ENCODE data around the gene PTPRK. TPM values are rescaled to one million over a fixed set of nuclear protein-coding genes. Genes with fewer than 3 reads are reported as not detected.

PTPRK gene
- polyA plus RNA-seq, 1 donor (not counting 4 experiments of a cell fraction or from before 2014, with no cell fraction given), result 52.7 TPM

- Histone ChIP-seq H3K4me2 (ENCODE audit: control insufficient read depth, extremely low read depth, insufficient read depth, low read depth, low read length) (no peak overlapping the region), H3K4me1 (ENCODE audit: control insufficient read depth, extremely low read depth, insufficient read depth, low read length) (peaks cover 8% of the 10 kb centered on the region), H4K20me1 (ENCODE audit: control insufficient read depth, extremely low read depth, insufficient read depth, low read length) (no peaks in the 10 kb centered on the region), H3K27ac (ENCODE audit: control insufficient read depth, insufficient read depth, low read length) (no peak overlapping the region), H3K9me3 (ENCODE audit: control insufficient read depth, low read depth, low read length) (no peaks in the 10 kb centered on the region), H3K79me2 (ENCODE audit: control insufficient read depth, insufficient read depth, low read length) (no peaks in the 10 kb centered on the region), H3K36me3 (ENCODE audit: control insufficient read depth in 2 of 2, extremely low read depth in 1 of 2, insufficient read depth in 2 of 2, low read length in 2 of 2) (no peaks in the 10 kb centered on the region), H3K27me3 (ENCODE audit: control insufficient read depth, extremely low read depth, insufficient read depth, low read length) (no peaks in the 10 kb centered on the region), H2AFZ (ENCODE audit: control insufficient read depth, low read length) (no peak overlapping the region), H3K4me3 (ENCODE audit: control insufficient read depth in 2 of 3, extremely low read depth in 1 of 3, insufficient read depth in 2 of 3, low read depth in 1 of 3, low read length in 3 of 3) (no peak overlapping the region), H3K9me1 (ENCODE audit: control insufficient read depth, extremely low read depth, insufficient read depth, low read length) (no peaks in the 10 kb centered on the region), H3K9ac (ENCODE audit: control insufficient read depth, extremely low read depth, insufficient read depth, low read length) (no peak overlapping the region)
- TF ChIP-seq EZH2 (IDR thresholded peaks at IDR 0.05; ENCODE audit: low read length) (no peak), CTCF (optimal IDR thresholded peaks at IDR 0.05 in 1 of 3, IDR thresholded peaks at IDR 0.05 in 1 of 3, conservative IDR thresholded peaks at IDR 0.05 in 1 of 3; ENCODE audit: extremely low read depth in 1 of 3, insufficient read depth in 2 of 3, low read length in 3 of 3) (no peak)
- FAIRE-seq (no peak), DNase-seq (ENCODE audit: low read depth, low spot score) (peak; percentile 4)
- dilution Hi-C loops (cut with MboI; ENCODE audit: extremely low pct_ligation_motif_present, low sequenced_read_pairs), result no loop called here
These were observed 352.8 kb downstream of the PTPRK start for GRCh38 chr6:128167552-128167951.

GRCh38 chr6:128164254-128164653 lies 356.1 kb downstream of the PTPRK start:
- H3K9ac ChIP-seq (ENCODE audit: control insufficient read depth, extremely low read depth, insufficient read depth, low read length), result no peak overlapping the region
- no peaks in the 10 kb centered on the region for H4K20me1 ChIP-seq (ENCODE audit: control insufficient read depth, extremely low read depth, insufficient read depth, low read length)
- H3K4me3 ChIP-seq (ENCODE audit: control insufficient read depth in 2 of 3, extremely low read depth in 1 of 3, insufficient read depth in 2 of 3, low read depth in 1 of 3, low read length in 3 of 3), result no peak overlapping the region
- no peaks in the 10 kb centered on the region for H3K79me2 ChIP-seq (ENCODE audit: control insufficient read depth, insufficient read depth, low read length)
- H3K4me1 ChIP-seq (ENCODE audit: control insufficient read depth, extremely low read depth, insufficient read depth, low read length), result peaks cover 8% of the 10 kb centered on the region
- H3K9me3 ChIP-seq (ENCODE audit: control insufficient read depth, low read depth, low read length), result no peaks in the 10 kb centered on the region
- H3K27me3 ChIP-seq (ENCODE audit: control insufficient read depth, extremely low read depth, insufficient read depth, low read length), result no peaks in the 10 kb centered on the region
- H3K27ac ChIP-seq (ENCODE audit: control insufficient read depth, insufficient read depth, low read length), result no peak overlapping the region
- H2AFZ ChIP-seq (ENCODE audit: control insufficient read depth, low read length), result no peak overlapping the region
- H3K36me3 ChIP-seq (ENCODE audit: control insufficient read depth in 2 of 2, extremely low read depth in 1 of 2, insufficient read depth in 2 of 2, low read length in 2 of 2), result no peaks in the 10 kb centered on the region
- no peak for TF ChIP-seq CTCF (optimal IDR thresholded peaks at IDR 0.05 in 1 of 3, IDR thresholded peaks at IDR 0.05 in 1 of 3, conservative IDR thresholded peaks at IDR 0.05 in 1 of 3; ENCODE audit: extremely low read depth in 1 of 3, insufficient read depth in 2 of 3, low read length in 3 of 3)
- no peak for TF ChIP-seq EZH2 (IDR thresholded peaks at IDR 0.05; ENCODE audit: low read length)
- H3K9me1 ChIP-seq (ENCODE audit: control insufficient read depth, extremely low read depth, insufficient read depth, low read length), result no peaks in the 10 kb centered on the region
- dilution Hi-C loops (cut with MboI; ENCODE audit: extremely low pct_ligation_motif_present, low sequenced_read_pairs), result no loop called here
- FAIRE-seq (no peak), DNase-seq (ENCODE audit: low read depth, low spot score) (no peak)
- no peak overlapping the region for H3K4me2 ChIP-seq (ENCODE audit: control insufficient read depth, extremely low read depth, insufficient read depth, low read depth, low read length)

Measured in keratinocyte (primary cell).